Measurements from ENCODE around the gene FGD2.
"Not testable (repeated sequence)": the region's sequence is repeated elsewhere in the genome, so short reads cannot be mapped to it uniquely, and the experiment has no call there.

Gene FGD2

GRCh38 chr6:37042150-37042549, 36.7 kb downstream of the FGD2 start:
- Histone ChIP-seq H3K36me3 (ENCODE audit: control insufficient read depth, low read length) (no peaks in the 10 kb centered on the region), H3K9me2 (replicated peaks; ENCODE audit: control insufficient read depth, low read length) (no peaks in the 10 kb centered on the region), H3K27ac (ENCODE audit: low read depth, low read length) (no peak overlapping the region)

GRCh38 chr6:37043091-37043490, 37.6 kb downstream of the FGD2 start:
- not testable (repeated sequence) for H3K4me3 ChIP-seq (ENCODE audit: low read length); H3K27me3 ChIP-seq (ENCODE audit: control insufficient read depth, low read length); H3K79me2 ChIP-seq (ENCODE audit: control insufficient read depth, low read length); H4K20me1 ChIP-seq (ENCODE audit: control insufficient read depth, insufficient read depth, low read depth, low read length); H3K27ac ChIP-seq (ENCODE audit: low read depth, low read length); H3K9me2 ChIP-seq (replicated peaks; ENCODE audit: control insufficient read depth, low read length); H3K9me3 ChIP-seq (ENCODE audit: control insufficient read depth, insufficient read depth, low read length); H3K36me3 ChIP-seq (ENCODE audit: control insufficient read depth, low read length); H3F3A ChIP-seq (ENCODE audit: control insufficient read depth, insufficient read depth); H3K4me2 ChIP-seq (ENCODE audit: low read length)
- peaks cover 20% of the 10 kb centered on the region for H3K4me1 ChIP-seq (ENCODE audit: control insufficient read depth, low read length)

More at GRCh38 chr6:37042150-37042549, 36.7 kb downstream of the FGD2 start:
- Histone ChIP-seq H4K20me1 (ENCODE audit: control insufficient read depth, insufficient read depth, low read depth, low read length) (no peaks in the 10 kb centered on the region), H3K9me3 (ENCODE audit: control insufficient read depth, insufficient read depth, low read length) (no peaks in the 10 kb centered on the region), H3F3A (ENCODE audit: control insufficient read depth, insufficient read depth) (0 out of 2 replicates have a peak, but pooled peaks cover 3% of the 10 kb centered on the region), H3K27me3 (ENCODE audit: control insufficient read depth, low read length) (no peaks in the 10 kb centered on the region), H3K4me1 (ENCODE audit: control insufficient read depth, low read length) (peaks cover 11% of the 10 kb centered on the region; the same call in 1 of the 2 replicates), H3K4me3 (ENCODE audit: low read length) (no peak overlapping the region), H3K4me2 (ENCODE audit: low read length) (no peak overlapping the region), H3K79me2 (ENCODE audit: control insufficient read depth, low read length) (no peaks in the 10 kb centered on the region)
- TF ChIP-seq EZH2phosphoT487 (IDR thresholded peaks at IDR 0.05; ENCODE audit: borderline replicate concordance, low read length) (no peak), CTCF (IDR thresholded peaks at IDR 0.05; ENCODE audit: low read depth, low read length, poor library complexity, severe bottlenecking) (no peak)

GRCh38 chr6:37047346-37047688, 41.9 kb downstream of the FGD2 start:
- Histone ChIP-seq H3F3A (ENCODE audit: control insufficient read depth, insufficient read depth) (peaks cover 9% of the 10 kb centered on the region; the same call in 1 of the 2 replicates), H3K4me1 (ENCODE audit: control insufficient read depth, low read length) (peaks cover 61% of the 10 kb centered on the region), H3K79me2 (ENCODE audit: control insufficient read depth, low read length) (no peaks in the 10 kb centered on the region), H3K9me3 (ENCODE audit: control insufficient read depth, insufficient read depth, low read length) (no peaks in the 10 kb centered on the region), H3K4me3 (ENCODE audit: low read length) (no peak overlapping the region), H4K20me1 (ENCODE audit: control insufficient read depth, insufficient read depth, low read depth, low read length) (no peaks in the 10 kb centered on the region), H3K27me3 (ENCODE audit: control insufficient read depth, low read length) (no peaks in the 10 kb centered on the region), H3K4me2 (ENCODE audit: low read length) (peak overlapping the region; percentile 4; the same call in 1 of the 2 replicates), H3K36me3 (ENCODE audit: control insufficient read depth, low read length) (no peaks in the 10 kb centered on the region), H3K27ac (ENCODE audit: low read depth, low read length) (no peak overlapping the region), H3K9me2 (replicated peaks; ENCODE audit: control insufficient read depth, low read length) (no peaks in the 10 kb centered on the region)
- TF ChIP-seq CTCF (IDR thresholded peaks at IDR 0.05; ENCODE audit: low read depth, low read length, poor library complexity, severe bottlenecking): no peak

GRCh38 chr6:37047689-37048402, 42.4 kb downstream of the FGD2 start:
- H4K20me1 ChIP-seq (ENCODE audit: control insufficient read depth, insufficient read depth, low read depth, low read length): no peaks in the 10 kb centered on the region
- no peaks in the 10 kb centered on the region for H3K9me2 ChIP-seq (replicated peaks; ENCODE audit: control insufficient read depth, low read length)
- H3K9me3 ChIP-seq (ENCODE audit: control insufficient read depth, insufficient read depth, low read length): no peaks in the 10 kb centered on the region
- H3K4me2 ChIP-seq (ENCODE audit: low read length): peak overlapping the region; percentile 54
- no peaks in the 10 kb centered on the region for H3K36me3 ChIP-seq (ENCODE audit: control insufficient read depth, low read length)
- H3K4me1 ChIP-seq (ENCODE audit: control insufficient read depth, low read length): peaks cover 61% of the 10 kb centered on the region
- H3K79me2 ChIP-seq (ENCODE audit: control insufficient read depth, low read length): no peaks in the 10 kb centered on the region
- H3K4me3 ChIP-seq (ENCODE audit: low read length): no peak overlapping the region
- no peak for TF ChIP-seq EZH2phosphoT487 (IDR thresholded peaks at IDR 0.05; ENCODE audit: borderline replicate concordance, low read length)
- TF ChIP-seq CTCF (IDR thresholded peaks at IDR 0.05; ENCODE audit: low read depth, low read length, poor library complexity, severe bottlenecking): no peak
- no peak overlapping the region for H3K27ac ChIP-seq (ENCODE audit: low read depth, low read length)
- H3K27me3 ChIP-seq (ENCODE audit: control insufficient read depth, low read length): no peaks in the 10 kb centered on the region
- peaks cover 9% of the 10 kb centered on the region; the same call in 1 of the 2 replicates for H3F3A ChIP-seq (ENCODE audit: control insufficient read depth, insufficient read depth)
